Caki2 (cell line): ENCODE data around the gene CKM. TPM values are rescaled to one million over a fixed set of nuclear protein-coding genes. Genes with fewer than 3 reads are reported as not detected.
A peak's percentile ranks its signal among the peaks of the same experiment; 100 is the strongest.
"Not testable (repeated sequence)": the region's sequence is repeated elsewhere in the genome, so short reads cannot be mapped to it uniquely, and the experiment has no call there.

Source experiments
- DNase-seq: peaks from one replicate; pipeline ENCODE4 v3.0.0-alpha.2; 2015; ENCODE audit warnings: low read depth
- in situ Hi-C: cut with HindIII; loops from 2 replicates; pipeline ENCODE4 v1.10.0; 2016; ENCODE audit warnings: low sequenced_read_pairs, low pct_unique_long_range_greater_than_20kb, mixed read lengths
- total RNA-seq: library from RNA; depleted of rRNA; stranded (reverse); fragments of >200 nt; shearing (Covaris generic); gene quantifications from 2 replicates; pipeline ENCODE4 v1.2.3, GENCODE V29; 2014; ENCODE audit warnings: low replicate concordance

Gene CKM
- total RNA-seq, 1 experiment from 2014 or later = not detected

- in situ Hi-C loops = no loop called here
- no peak for DNase-seq
These were observed 28.8 kb upstream of the CKM start for GRCh38 chr19:45351401-45351952.

DNA sequence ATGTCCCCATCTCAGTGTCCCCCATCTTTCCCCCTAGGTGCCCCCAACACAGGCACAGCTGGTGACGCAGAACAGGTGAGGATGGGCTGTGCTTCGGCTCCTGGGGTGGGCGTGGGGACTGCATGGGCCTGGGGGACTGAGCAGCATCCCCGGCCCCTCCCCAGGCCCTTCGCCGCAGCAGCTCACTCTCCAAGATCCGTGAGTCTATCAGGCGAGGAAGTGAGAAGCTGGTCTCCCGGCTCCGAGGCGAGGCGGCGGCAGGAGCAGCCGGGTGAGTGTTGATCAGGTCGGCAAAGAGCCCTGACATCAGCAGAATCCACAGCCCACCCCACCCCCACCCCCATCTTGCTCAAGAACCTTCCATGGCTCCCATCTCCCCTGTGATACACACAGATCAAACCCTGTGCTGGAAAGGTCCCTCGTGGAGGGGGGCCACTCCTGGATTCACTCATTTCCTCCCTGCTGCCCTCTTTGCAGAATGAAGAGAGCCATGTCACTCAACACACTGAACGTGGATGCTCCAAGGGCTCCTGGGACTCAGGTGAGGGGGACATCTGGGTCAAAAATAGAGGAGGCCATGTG lies 27.9 kb upstream of the CKM start:
- no peak for DNase-seq
- in situ Hi-C loops = no loop called here

DNA sequence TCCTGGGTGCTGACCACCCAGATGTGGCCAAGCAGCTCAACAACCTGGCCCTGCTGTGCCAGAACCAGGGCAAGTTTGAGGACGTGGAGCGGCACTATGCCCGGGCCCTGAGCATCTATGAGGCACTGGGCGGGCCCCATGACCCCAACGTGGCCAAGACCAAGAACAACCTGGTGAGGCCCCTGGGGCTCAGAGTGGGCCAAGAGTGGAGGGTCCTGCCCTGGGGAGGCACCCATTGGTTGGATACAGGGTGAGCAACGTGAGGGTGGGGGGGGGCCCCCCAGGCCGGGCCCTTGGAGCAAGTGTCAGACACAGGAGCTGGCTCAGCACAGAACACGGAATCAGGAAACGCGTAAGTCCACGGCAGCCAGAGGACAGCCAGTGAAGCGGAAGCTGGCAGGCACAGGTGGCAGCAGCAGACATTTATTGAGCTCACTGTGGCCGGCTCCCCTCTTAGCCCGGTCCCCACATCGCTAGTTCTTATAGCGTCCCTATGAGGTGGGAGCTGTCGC lies 26.8 kb upstream of the CKM start:
- in situ Hi-C loops = no loop called here
- no peak for DNase-seq

DNA sequence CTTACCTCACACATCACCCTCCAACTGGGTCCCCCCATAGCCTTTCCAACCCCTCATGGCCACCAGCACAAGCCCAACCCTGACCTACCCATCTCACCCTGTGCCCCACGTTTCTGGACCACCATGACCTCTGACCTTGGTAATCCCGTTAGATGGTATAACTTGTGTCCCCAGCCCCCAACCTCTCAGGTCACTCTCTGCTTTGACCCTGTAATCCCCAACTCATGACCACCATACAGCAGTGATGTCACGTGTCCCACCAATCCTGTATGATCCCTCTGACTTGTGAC lies 26.4 kb upstream of the CKM start:
- DNase-seq = no peak

GRCh38 chr19:45348367-45349125 lies 25.9 kb upstream of the CKM start:
- DNase-seq = no peak
- in situ Hi-C loops = no loop called here

More for the DNA sequence above, 26.4 kb upstream of the CKM start:
- in situ Hi-C loops = no loop called here

DNA sequence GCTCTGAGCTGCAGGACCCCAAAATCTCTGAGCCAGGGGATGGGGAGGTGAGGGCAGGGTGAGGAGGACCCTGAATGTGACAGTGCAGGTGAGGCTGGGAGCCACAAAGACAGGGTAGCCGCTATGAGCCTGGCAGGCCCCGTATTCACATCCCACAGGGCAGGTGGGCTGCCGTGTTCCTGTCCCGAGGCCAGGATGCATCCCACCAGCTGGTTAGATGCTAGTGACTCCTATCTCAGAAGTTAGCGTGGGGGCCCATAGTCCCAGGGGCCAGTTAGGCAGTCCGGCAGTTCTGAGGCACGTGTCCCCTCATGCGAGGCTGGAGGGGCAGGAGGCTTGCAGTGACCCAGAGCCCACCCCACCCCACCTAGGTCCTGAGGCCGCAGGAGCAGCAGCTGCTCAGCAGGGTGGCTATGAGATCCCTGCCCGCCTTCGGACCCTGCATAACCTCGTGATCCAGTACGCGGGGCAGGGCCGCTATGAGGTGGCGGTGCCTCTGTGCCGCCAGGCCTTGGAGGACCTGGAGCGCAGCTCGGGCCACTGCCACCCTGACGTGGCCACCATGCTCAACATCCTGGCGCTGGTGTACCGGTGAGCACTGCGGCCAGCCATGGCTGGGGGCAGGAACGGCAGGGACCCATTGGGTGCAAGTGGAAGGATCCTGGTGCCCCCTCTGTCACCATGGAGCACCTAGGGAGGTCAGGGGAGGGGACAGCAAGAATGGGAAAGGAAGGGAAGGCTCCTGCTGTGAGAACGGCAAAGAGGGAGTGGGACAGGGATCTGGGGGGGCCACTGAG lies 25.1 kb upstream of the CKM start:
- in situ Hi-C loops = no loop called here
- DNase-seq = no peak

DNA sequence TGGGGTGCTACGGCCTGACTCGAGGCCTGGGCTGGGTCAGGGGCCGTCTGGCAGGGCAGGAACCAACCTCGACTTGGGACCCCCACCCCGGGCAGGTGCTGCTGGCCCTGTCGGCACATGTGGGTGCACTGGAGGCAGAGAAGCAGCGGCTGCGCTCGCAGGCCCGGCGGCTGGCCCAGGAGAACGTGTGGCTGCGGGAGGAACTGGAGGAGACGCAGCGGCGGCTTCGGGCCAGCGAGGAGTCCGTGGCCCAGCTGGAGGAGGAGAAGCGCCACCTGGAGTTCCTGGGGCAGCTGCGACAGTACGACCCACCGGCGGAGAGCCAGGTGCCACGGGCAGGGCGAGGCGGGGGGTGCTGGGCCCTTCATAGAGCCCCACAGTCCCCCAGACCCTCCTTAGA lies 23.8 kb upstream of the CKM start:
- DNase-seq = no peak
- in situ Hi-C loops = no loop called here

DNA sequence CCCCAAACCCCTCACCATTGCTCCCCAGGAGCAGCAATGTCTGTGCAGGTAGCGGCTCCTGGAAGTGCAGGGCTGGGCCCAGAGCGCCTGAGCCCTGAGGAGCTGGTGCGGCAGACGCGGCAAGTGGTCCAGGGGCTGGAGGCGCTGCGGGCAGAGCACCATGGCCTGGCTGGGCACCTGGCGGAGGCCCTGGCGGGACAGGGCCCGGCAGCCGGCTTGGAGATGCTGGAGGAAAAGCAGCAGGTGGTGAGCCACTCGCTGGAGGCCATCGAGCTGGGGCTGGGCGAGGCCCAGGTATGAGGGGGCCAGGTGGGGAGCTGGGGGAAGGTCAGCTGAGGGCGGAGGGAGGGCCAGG lies 22.8 kb upstream of the CKM start:
- no peak for DNase-seq
- in situ Hi-C loops = no loop called here

DNA sequence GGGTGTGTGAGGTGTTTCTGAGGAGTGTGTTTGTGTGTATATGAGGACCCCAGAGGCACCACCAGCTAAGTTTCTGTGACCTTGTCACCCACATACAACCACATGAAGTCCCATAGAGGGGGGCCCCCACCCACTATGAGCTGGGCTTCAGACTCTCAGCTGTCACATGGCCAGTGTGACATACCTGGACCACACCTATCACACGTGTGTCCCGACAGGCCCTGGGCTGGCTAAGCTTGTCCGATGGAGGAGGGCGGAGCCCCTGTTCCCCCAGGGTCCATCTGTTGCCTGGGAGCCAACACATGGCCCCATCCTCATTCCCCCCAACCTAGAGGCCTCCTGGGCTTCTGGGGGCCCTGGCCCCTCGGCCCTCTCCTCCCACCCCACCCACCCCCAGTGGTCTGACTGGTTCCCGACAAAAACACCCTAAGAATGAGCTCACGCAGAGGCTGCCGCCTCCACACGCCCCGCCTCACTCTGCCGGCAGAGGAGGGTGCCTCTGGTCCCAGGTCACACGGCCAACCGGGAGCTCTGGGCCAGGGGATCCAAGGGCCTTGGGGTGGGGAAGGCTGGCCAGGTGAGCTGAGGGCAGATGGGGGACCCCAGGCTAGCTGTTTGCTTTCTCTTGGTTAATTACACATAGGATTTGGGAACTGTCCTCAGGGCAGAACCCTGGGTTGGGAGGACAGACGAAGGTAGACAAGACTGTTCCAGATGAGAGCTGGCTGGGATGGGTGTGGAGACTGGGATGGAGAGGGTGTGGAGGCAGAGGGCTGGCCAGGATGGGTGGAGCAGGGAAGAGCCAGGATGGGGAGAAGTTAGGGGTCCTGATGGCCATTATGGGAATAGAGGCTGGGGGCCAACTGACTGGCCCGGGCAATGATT lies 22.2 kb upstream of the CKM start:
- in situ Hi-C loops = no loop called here

GRCh38 chr19:45342911-45343310 lies 20.2 kb upstream of the CKM start:
- in situ Hi-C loops = no loop called here
- DNase-seq = no peak

More for the DNA sequence above, 22.2 kb upstream of the CKM start:
- DNase-seq = no peak

DNA sequence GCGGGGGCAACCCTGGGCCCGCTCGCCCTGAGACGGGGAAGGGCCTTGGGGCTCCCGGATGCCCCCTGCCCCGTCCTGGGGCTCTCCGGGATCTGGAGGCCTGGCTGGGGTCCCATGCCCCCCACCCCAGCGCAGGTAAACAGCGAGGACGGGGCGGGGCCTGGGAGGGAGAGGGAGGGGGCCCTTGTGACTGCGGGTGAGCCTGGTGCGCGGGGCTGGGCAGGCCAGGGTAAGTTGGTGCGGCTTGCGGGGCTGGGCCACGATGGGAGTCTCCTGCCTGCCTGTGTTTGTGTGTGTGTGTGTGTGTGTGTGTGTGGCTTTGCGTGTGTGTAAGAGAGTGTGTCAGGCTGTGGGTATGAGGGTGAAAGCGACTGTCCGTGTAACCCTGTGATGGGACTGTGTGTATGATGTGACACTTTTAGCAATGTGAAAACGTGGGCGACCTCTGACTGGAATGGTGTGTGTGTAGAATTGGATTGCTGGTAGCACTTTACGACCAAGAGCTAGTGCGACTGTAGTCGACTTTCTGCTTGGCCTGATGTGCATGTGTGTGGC lies 18.3 kb upstream of the CKM start:
- in situ Hi-C loops = no loop called here
- DNase-seq = peak; percentile 35

DNA sequence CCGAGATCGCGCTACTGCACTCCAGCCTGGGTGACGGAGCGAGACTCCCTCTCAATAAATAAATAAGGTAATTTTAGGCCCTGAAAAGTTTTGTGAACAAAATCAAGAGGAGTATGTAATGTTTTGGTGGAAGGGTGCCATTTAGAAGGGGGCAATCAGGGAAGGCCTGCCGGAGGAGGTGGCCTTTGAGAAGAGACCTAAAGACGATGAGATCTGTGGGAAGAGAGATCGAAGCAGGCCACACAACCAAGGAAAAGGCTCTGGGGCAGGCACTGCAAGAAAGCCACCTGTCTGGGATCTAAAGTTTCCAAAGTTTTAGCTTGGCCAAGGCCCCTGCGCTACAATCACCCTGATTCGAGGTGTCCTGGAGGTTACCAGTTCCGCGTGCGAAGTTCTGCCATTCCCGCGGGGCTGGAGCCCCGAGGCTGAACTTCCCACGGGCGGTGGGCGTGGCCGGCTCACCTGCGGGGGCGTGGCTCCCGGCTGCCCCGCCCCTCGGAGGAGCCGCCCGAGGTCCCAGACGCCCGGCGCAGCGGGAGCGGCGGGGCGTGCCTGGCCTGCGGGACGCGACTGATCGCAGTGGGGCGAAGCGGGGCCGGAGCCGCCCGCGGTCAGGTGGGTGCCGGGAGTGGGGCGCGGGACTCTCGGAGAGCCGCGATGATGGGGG lies 17.7 kb upstream of the CKM start, which contains the start of gene KLC3:
Gene KLC3, plus strand, starts transcription at position 519 of the 667 bp plus-strand sequence. CDS start 4,792 bp downstream, outside the sequence.
- peak; percentile 50 for DNase-seq
- in situ Hi-C loops = no loop called here

- in situ Hi-C loops = no loop called here
- no peak for DNase-seq
These were observed 17.0 kb upstream of the CKM start for GRCh38 chr19:45339629-45340028.

DNA sequence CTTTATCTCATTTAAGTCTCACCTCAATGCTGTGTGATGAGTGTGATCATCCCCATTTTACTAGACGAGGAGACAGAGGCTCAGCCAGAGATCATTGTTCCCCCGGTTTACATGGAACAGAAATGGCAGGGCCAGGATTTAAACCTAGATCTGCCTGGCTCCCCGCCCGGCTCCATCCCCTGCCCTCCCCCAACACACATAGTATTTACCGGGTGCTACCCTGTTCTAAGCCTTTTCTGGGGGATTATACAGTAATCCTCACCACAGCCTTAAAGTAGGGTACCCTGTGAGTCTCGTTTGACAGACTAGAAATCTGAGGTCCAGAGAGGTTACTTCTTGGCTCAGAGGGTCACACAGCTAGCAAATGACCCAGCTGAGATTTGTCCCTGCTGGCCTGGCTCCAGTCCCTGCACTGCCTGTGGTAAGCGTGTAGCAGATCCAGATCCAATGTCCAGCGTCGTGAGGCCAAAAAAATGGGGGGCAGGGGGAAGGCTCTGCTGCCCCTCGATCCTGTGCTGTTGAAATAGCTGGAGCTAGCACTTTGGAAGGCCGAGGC lies 14.1 kb upstream of the CKM start:
- DNase-seq = no peak
- in situ Hi-C loops = no loop called here

DNA sequence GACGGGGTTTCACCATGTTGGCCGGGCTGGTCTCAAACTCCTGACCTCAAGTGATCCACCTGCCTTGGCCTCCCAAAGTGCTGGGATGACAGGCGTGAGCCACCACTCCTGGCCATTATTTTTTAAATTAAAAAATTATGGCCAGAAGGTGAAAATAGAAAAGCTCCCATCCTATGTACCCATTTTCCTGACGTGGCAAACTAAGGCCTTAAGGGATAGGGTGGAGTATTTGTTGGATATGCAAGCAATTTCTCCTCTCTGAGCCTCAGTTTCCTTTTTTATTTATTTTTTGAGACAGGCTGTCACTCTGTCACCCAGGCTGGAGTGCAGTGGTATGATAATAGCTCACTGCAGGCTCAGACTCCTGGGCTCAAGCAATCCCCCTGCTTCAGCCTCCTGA lies 12.2 kb upstream of the CKM start:
- DNase-seq, in situ Hi-C loops: not testable (repeated sequence)

- no peak for DNase-seq
- in situ Hi-C loops = no loop called here
These were observed 11.1 kb upstream of the CKM start for GRCh38 chr19:45333609-45334303.
